MM.1S (cell line): Measurements from ENCODE around the gene GSKIP.

Source experiments
- EZH2 ChIP-seq: fragments of 300-600 bp; sonication (generic); optimal IDR thresholded peaks from 2 replicates; pipeline ENCODE3; 2017; ENCODE audit warnings: low read depth, mild to moderate bottlenecking, antibody characterized with exemption, low read length, mixed read lengths
- TF ChIP-seq, protein P1 (sequence below): fragments of 300-600 bp; sonication (generic); IDR thresholded peaks from 2 replicates; pipeline ENCODE4 v1.5.1; 2016; ENCODE audit warnings: antibody characterized with exemption, low read length, mixed read lengths

DNA sequence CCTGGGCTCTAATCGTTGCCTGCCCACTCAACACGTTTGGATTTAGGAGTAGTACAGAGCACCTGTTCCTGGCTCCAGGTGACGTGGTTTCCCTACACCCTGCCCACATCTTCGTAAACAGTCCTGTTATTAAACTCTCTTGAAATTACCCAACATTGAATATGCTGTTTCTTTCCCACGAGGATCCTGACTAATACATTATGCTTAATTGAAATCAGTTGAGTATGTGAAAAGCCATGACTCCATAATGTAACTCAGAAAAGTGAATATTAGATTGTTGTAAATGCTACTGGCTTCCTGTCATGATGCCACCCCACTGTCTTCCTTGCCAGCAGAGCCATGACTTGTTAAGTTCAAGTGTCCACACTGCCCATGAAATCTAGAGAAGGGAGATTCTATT lies 50.2 kb downstream of the GSKIP start:
- TF ChIP-seq, protein P1, sequence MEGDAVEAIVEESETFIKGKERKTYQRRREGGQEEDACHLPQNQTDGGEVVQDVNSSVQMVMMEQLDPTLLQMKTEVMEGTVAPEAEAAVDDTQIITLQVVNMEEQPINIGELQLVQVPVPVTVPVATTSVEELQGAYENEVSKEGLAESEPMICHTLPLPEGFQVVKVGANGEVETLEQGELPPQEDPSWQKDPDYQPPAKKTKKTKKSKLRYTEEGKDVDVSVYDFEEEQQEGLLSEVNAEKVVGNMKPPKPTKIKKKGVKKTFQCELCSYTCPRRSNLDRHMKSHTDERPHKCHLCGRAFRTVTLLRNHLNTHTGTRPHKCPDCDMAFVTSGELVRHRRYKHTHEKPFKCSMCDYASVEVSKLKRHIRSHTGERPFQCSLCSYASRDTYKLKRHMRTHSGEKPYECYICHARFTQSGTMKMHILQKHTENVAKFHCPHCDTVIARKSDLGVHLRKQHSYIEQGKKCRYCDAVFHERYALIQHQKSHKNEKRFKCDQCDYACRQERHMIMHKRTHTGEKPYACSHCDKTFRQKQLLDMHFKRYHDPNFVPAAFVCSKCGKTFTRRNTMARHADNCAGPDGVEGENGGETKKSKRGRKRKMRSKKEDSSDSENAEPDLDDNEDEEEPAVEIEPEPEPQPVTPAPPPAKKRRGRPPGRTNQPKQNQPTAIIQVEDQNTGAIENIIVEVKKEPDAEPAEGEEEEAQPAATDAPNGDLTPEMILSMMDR, result no peak
- no peak for TF ChIP-seq EZH2
